Common myeloid progenitor, CD34-positive (primary cell): ENCODE results near the gene ZBTB46.
"Not testable (repeated sequence)": the region's sequence is repeated elsewhere in the genome, so short reads cannot be mapped to it uniquely, and the experiment has no call there.

Experiments used
- CTCF ChIA-PET: fragments of 350-600 bp; sonication (Branson Sonifier 250); formaldehyde crosslinking; loops from one replicate; lab custom pipeline; 2021; ENCODE audit warnings: antibody characterized with exemption; lab: Charles Lee
- POLR2A ChIA-PET: fragments of 350-600 bp; sonication (Branson Sonifier 250); formaldehyde crosslinking; loops from one replicate; lab custom pipeline; 2021; ENCODE audit warnings: antibody characterized with exemption; lab: Charles Lee
- DNase-seq, 3 donors: peaks; one replicate each; pipeline versions ENCODE4 v3.0.0 to v3.0.0-alpha.2; 2013
- H3K27ac ChIP-seq, 2 experiments: 1 replicate in 1 of 2; 2 replicates in 1 of 2; pipeline ENCODE4 v1.7.0; 2013; ENCODE audit warnings: inconsistent platforms in 2 of 2, low read length in 2 of 2, mild to moderate bottlenecking in 2 of 2, low read depth in 1 of 2, moderate library complexity in 1 of 2; ENCODE audit not compliant: severe bottlenecking in 2 of 2, insufficient read depth in 1 of 2, poor library complexity in 1 of 2
- H3K27me3 ChIP-seq, 5 experiments: replicated peaks in 2 of 5; 1 replicate in 3 of 5; 2 replicates in 2 of 5; pipeline versions ENCODE4 v1.6.1 to v1.7.0; 2013; ENCODE audit warnings: low read length in 4 of 5, mild to moderate bottlenecking in 2 of 5, moderate library complexity in 2 of 5, inconsistent platforms in 1 of 5; ENCODE audit not compliant: insufficient read depth in 5 of 5, control insufficient read depth in 4 of 5
- H3K36me3 ChIP-seq, 4 experiments: 1 replicate in 2 of 4; 2 replicates in 2 of 4; pipeline versions ENCODE4 v1.6.1 to v1.7.0; 2013; ENCODE audit warnings: low read length in 3 of 4, control low read depth in 1 of 4, mild to moderate bottlenecking in 1 of 4; ENCODE audit not compliant: control insufficient read depth in 4 of 4, insufficient read depth in 4 of 4
- H3K4me1 ChIP-seq, 4 experiments: 1 replicate in 3 of 4; 2 replicates in 1 of 4; pipeline versions ENCODE4 v1.6.1 to v1.7.1; 2013; ENCODE audit warnings: low read length in 3 of 4, mild to moderate bottlenecking in 3 of 4, control low read depth in 1 of 4, inconsistent platforms in 1 of 4, moderate library complexity in 1 of 4; ENCODE audit not compliant: control insufficient read depth in 4 of 4, insufficient read depth in 4 of 4; ENCODE audit errors: control extremely low read depth in 1 of 4
- H3K4me3 ChIP-seq, 7 experiments: 1 replicate in 4 of 7; 2 replicates in 3 of 7; pipeline versions ENCODE4 v1.5.1 to v1.7.0; 2013; ENCODE audit warnings: mild to moderate bottlenecking in 7 of 7, low read length in 6 of 7, moderate library complexity in 6 of 7, inconsistent platforms in 2 of 7, low read depth in 2 of 7, control low read depth in 1 of 7; ENCODE audit not compliant: insufficient read depth in 4 of 7, control insufficient read depth in 1 of 7; ENCODE audit errors: extremely low read depth in 1 of 7
- H3K9me3 ChIP-seq, 5 experiments: 1 replicate in 4 of 5; 2 replicates in 1 of 5; pipeline versions ENCODE4 v1.6.1 to v1.7.1; 2013; ENCODE audit warnings: low read length in 4 of 5, mild to moderate bottlenecking in 2 of 5, inconsistent platforms in 1 of 5, low read depth in 1 of 5, moderate library complexity in 1 of 5; ENCODE audit not compliant: control insufficient read depth in 4 of 5, insufficient read depth in 2 of 5; ENCODE audit errors: control extremely low read depth in 1 of 5
- WGBS: methylation state at CpG from one replicate; pipeline ENCODE4 v1.1.5; 2013; ENCODE audit not compliant: insufficient coverage; 5-methylcytosine and 5-hydroxymethylcytosine counted together

Gene ZBTB46

DNA sequence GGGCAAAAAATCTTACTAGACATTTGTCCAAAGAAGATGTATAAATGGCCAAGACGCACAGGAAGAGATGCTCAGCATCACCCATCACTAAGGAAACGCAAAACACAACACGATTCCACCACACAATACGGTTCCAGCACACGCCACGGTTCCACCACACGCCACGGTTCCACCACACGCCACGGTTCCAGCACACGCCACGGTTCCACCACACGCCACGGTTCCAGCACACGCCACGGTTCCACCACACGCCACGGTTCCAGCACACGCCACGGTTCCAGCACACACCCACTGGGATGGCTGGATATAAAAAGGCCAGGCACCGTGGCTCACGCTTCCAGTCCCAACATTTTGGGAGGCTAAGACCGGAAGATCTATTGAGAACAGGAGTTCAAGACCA lies 54.2 kb downstream of the ZBTB46 start:
- H3K36me3 ChIP-seq, H3K9me3 ChIP-seq, H3K27ac ChIP-seq, H3K27me3 ChIP-seq, H3K4me3 ChIP-seq, POLR2A ChIA-PET, DNase-seq: not testable (repeated sequence)
- CTCF ChIA-PET = interaction anchor here (0.9 to 1.6 kb wide), 3 partner anchors 17 to 36 kb away, joined by 3 to 6 read pairs (median 3); no protein-coding TSS in a partner anchor
- WGBS = 100% methylated on average over 7 of the region's 23 CpGs
- peaks cover 0 to 10% (median 5%) of the 10 kb centered on the region in 4 experiments for H3K4me1 ChIP-seq

DNA sequence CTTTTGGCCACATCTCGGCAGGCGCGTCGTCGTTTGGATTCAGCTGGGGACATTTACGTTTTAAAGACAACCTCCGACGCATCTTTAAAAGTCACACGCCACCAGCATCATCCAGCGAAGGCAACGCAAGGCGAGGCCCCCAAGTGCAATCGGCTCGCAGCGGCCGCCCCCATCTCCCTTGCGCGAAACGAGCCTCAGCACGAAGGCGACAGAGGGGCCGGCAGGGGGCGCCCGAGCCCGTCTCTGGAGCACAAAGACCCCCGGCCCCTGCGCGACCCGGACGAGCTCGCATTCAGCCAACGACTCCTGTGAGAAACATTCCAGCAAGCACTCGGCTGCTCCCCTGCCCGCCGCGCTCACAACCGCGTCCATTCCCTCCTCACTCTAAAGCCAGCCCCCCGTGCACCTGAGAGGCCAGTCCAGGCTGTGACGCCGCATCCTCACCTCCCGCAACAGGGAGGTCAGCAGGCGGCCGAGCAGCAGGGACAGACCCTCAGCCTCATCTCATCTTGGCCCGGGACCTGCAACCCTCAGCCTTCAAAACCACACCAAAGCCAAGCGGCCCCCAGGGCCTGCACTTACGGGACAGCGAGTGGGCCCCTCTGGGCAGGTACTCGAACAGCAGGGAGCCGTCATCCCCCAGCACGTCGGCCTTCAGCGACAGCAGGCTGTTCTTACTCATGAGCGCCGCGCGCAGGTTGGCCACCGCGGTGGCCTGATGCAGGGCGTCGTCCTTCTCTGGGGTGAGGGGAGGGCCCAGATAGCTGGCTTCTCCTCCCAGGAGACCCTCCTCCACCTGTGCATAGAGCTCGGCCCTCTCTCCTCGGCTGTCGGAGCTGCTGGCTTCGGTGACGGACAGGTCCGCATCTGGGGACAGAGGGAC lies 55.7 kb downstream of the ZBTB46 start:
- WGBS = 69% methylated on average over 58 of the region's 67 CpGs
- POLR2A ChIA-PET = no interaction called here
- CTCF ChIA-PET = interaction anchor here (0.8 to 2.4 kb wide), 11 partner anchors 9 to 99 kb away, joined by 3 to 10 read pairs (median 4); partner anchors contain the start of genes ABHD16B, ARFRP1, TPD52L2 and ZGPAT
- Histone ChIP-seq H3K4me3 (peak overlapping the region in 2 of 7 experiments; percentile 16 to 19), H3K36me3 (peaks cover 0 to 4% (median 0%) of the 10 kb centered on the region in 4 experiments), H3K27ac (no peak overlapping the region), H3K9me3 (no peaks in the 10 kb centered on the region), H3K4me1 (peaks cover 0 to 10% (median 5%) of the 10 kb centered on the region in 4 experiments), H3K27me3 (no peaks in the 10 kb centered on the region)
- peak; percentile 42 to 63 (median 61) for DNase-seq

DNA sequence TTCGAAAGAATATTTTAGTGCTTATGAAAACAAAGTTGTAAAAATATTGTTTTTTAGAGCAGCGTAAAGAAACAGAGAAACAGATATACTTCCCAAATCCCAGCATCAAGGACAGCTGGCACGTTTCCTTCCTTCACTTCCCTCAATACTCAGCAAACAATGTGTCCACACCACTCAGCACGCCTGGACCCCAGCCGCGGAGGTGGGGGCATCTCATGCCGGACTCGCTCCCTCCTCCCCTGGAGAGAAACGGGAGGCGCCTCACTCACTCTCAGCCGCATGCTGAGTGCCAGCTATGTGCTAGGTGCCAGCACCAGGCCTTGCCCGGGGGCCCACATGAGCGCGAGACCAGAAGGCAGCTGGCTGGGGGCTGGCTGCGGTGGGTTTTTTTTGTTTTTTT lies 56.8 kb downstream of the ZBTB46 start:
- DNase-seq = no peak
- Histone ChIP-seq H3K4me3 (no peak overlapping the region), H3K36me3 (peaks cover 0 to 5% (median under 1%) of the 10 kb centered on the region in 4 experiments), H3K27me3 (no peaks in the 10 kb centered on the region), H3K4me1 (peaks cover 0 to 10% (median 5%) of the 10 kb centered on the region in 4 experiments), H3K27ac (no peak overlapping the region), H3K9me3 (no peaks in the 10 kb centered on the region)
- 97% methylated on average over 5 of the region's 15 CpGs for WGBS
- CTCF ChIA-PET = interaction anchor here (0.9 to 2.4 kb wide), 4 partner anchors 24 to 92 kb away, joined by 3 to 10 read pairs (median 4); partner anchors contain the start of genes ABHD16B and TPD52L2
- POLR2A ChIA-PET = interaction anchor here (1.1 kb wide), 1 partner anchor 90 kb away, joined by 3 read pairs; no protein-coding TSS in a partner anchor

DNA sequence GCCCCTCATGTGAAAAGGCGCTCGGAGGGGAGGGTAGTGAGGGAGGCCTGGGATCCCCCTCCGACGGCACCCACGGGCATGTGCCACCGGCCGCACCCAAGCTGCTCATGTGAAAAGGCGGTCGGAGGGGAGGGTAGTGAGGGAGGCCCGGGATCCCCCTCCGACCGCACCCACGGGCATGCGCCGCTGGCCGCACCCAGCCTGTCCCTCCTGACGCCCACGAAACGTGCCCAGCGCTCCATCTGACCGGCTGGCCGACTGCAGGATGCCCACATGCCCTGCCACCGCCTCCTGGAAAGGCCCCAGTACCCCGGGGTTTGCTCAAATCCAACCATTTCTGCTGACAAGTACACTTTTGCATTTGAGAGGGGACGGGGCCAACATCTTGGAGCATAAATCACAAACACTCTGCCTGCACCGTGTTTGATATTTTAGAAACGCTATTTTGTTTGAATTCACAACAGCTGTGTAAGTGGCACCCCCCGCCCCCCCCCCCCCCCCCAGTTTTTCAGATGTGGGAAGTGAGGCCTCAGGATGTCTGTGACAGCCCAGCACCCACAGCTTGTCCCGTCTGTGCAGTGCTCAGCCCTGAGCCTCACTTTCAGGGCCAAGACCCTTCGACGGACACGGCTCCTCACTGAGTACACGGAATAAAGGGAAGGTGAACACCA lies 57.4 kb downstream of the ZBTB46 start:
- H3K36me3 ChIP-seq = peaks cover 0 to 10% (median 4%) of the 10 kb centered on the region in 4 experiments
- H3K4me3 ChIP-seq = no peak overlapping the region
- H3K4me1 ChIP-seq = peaks cover 0 to 8% (median 4%) of the 10 kb centered on the region in 4 experiments
- no peaks in the 10 kb centered on the region for H3K9me3 ChIP-seq
- DNase-seq = no peak
- CTCF ChIA-PET = interaction anchor here (1.2 kb wide), 1 partner anchor 92 kb away, joined by 3 read pairs; no protein-coding TSS in a partner anchor
- H3K27me3 ChIP-seq = no peaks in the 10 kb centered on the region
- H3K27ac ChIP-seq = no peak overlapping the region
- 96% methylated on average over 30 of the region's 33 CpGs for WGBS
- POLR2A ChIA-PET = interaction anchor here (0.7 to 1.1 kb wide), 2 partner anchors 90 to 195 kb away, joined by 3 read pairs; no protein-coding TSS in a partner anchor

DNA sequence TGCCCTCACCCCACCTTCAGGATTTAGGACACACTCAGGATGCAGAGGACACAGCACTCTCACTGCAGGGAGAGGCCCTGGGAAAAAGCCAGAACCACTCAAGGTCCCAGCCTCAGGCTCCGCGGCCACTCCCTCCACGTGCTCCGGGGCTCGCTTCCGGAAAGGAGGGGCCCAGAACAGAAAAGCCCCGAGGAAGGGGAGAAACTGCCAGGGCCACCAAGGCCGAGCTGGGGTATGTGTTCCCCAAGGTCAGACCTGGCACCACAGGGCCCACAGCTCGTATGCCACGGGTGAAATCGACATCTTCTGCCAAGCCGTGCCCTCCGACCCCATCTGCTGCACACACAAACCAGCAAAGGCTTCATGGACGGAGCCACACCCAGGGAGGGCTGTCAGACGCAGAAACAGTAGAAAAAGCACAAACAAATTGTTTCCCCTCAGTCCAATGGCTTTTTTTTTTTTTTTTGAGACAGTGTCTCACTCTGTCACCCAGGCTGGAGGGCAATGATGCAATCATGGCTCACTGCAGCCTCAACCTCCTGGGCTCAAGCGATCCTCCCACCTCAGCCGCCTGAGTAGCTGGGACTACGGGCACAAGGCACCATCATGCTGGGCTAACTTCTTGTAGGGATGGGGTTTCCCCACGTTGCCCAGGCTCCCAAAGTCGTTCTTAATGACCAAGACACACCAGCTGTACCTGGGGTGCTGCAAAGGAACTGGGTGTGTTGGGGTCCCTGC lies 58.1 kb downstream of the ZBTB46 start:
- H3K36me3 ChIP-seq = peaks cover 1 to 12% (median 4%) of the 10 kb centered on the region in 4 experiments
- ChIA-PET CTCF (interaction anchor here (1.2 kb wide), 1 partner anchor 91 kb away, joined by 3 read pairs; no protein-coding TSS in a partner anchor), POLR2A (interaction anchor here (0.7 to 1.1 kb wide), 2 partner anchors 91 to 196 kb away, joined by 3 read pairs; no protein-coding TSS in a partner anchor)
- no peaks in the 10 kb centered on the region for H3K27me3 ChIP-seq
- H3K9me3 ChIP-seq = no peaks in the 10 kb centered on the region
- no peak overlapping the region for H3K27ac ChIP-seq
- 89% methylated on average over 19 of the region's 20 CpGs for WGBS
- no peak overlapping the region for H3K4me3 ChIP-seq
- DNase-seq = no peak
- peaks cover 0 to 6% (median 3%) of the 10 kb centered on the region in 4 experiments for H3K4me1 ChIP-seq

DNA sequence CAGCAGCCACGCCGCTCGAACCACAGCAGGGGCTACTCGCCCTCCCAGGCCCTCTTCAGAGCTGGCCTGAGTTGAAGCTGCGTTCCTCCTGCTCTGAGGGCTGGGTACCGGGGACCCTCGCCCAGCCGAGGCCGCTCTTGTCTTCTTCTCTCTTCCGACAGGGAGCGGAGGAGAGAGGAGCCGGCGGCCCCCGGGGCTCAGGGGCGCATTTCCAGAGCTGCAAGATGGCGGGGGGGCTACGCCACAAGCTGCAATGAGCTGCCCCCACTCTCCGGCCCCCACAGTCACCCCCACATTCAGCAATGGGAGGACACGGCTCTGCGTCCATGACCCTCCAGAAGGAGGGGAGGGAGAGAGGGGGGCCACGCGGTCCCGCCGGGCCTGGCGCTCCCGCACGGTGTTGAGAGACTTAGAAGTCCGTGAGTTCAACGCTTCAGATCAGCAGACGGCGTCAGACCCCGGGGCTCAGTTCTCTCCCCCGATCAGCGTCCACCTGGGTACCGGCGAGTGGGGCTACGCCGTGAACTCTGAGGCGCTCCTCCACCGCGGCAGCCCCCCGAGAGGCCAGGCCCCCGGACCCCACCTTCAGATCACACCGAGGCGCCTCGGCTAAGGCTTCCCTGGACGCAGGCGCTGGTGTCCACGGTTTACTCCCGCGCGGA lies 59.9 kb downstream of the ZBTB46 start:
- Histone ChIP-seq H3K9me3 (no peaks in the 10 kb centered on the region), H3K27ac (no peak overlapping the region), H3K4me1 (peaks cover 0 to 6% (median 3%) of the 10 kb centered on the region in 4 experiments), H3K36me3 (peaks cover 2 to 23% (median 4%) of the 10 kb centered on the region in 4 experiments), H3K4me3 (no peak overlapping the region), H3K27me3 (no peaks in the 10 kb centered on the region)
- DNase-seq = no peak
- whole genome bisulfite sequencing = 95% methylated on average over 50 of the region's 52 CpGs
- CTCF ChIA-PET = no interaction called here
- POLR2A ChIA-PET = no interaction called here
